Measurements from ENCODE around the gene KLK14. TPM values are rescaled to one million over a fixed set of nuclear protein-coding genes. Genes with fewer than 3 reads are reported as not detected.

KLK14 gene
- total and polyA plus RNA-seq, 2 of the 8 experiments (the other 6 are each of a cell fraction or from before 2014, with no cell fraction given) = 0.09 to 1.2 TPM

DNA sequence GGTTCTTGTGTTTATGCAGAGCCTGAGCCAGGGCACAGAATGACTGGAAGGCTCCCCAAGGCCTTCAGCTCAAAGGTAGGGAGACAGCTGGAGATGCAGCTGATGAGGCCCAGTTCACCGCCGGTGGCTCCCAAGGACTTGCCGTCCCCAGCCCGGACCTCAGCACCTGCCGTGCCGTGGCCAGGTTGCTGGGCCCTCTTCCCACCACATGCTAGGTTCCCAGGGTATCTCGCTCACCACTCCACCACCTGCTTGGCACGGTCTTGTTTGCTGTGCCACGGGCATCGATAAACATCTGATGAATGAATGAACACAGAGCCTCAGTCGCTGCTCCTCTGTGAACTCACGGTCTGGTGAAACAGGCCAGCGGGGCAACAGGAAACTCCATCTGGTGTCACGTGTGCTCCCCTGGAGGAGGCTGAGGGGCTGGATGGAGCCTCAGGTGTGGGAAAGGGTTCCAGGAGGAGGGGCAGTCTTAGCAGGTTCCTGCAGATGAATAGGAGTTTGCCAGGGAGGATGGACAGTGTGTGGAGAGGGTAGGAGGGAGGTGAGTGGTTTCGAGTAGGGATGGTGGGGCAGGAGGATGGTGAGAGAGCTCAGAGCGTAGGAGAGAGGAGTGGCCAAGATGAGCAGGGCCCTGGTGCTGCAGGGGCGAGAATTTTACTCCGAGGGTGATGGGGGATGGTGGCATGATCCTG lies 3.6 kb upstream of the KLK14 start:
- Histone ChIP-seq H2BK120ac (replicated peaks; ENCODE audit: low read depth, low read length) (no peak overlapping the region), H3K14ac (ENCODE audit: insufficient read length) (no peak overlapping the region), H3K27me3 (replicated peaks in 1 of 4; ENCODE audit: control insufficient read depth in 3 of 4, extremely low read depth in 1 of 4, insufficient read depth in 3 of 4, low read length in 3 of 4) (no peaks in the 10 kb centered on the region), H4K5ac (ENCODE audit: insufficient read length, low read depth, low read length) (peak overlapping the region; percentile 44), H3K23me2 (ENCODE audit: low read depth, low read length) (no peaks in the 10 kb centered on the region), H3K4me1 (replicated peaks in 1 of 4; ENCODE audit: control insufficient read depth in 3 of 4, insufficient read depth in 4 of 4, low read length in 3 of 4) (peaks cover 0 to 4% (median 2%) of the 10 kb centered on the region in 4 experiments; a peak in 2 of 7 replicates), H2BK12ac (ENCODE audit: low read depth, low read length) (peak overlapping the region; percentile 43; the same call in 1 of the 2 replicates), H3K79me2 (ENCODE audit: control insufficient read depth in 1 of 2, insufficient read depth in 2 of 2, low read length in 2 of 2) (no peaks in the 10 kb centered on the region), H2BK20ac (ENCODE audit: low read length) (no peak overlapping the region), H3K36me3 (ENCODE audit: control insufficient read depth in 2 of 4, insufficient read depth in 4 of 4, low read length in 3 of 4) (no peaks in the 10 kb centered on the region), H2AK5ac (ENCODE audit: low read depth, low read length) (peak overlapping the region; percentile 24; the same call in 1 of the 2 replicates), H3K9me3 (ENCODE audit: insufficient read depth in 2 of 2, low read depth in 1 of 2, low read length in 1 of 2) (no peaks in the 10 kb centered on the region), H3K4me2 (ENCODE audit: insufficient read depth in 1 of 2, low read depth in 2 of 2, low read length in 2 of 2) (no peak overlapping the region), H4K91ac (replicated peaks; ENCODE audit: insufficient read length, low read length) (no peak overlapping the region), H3K23ac (ENCODE audit: insufficient read length) (no peak overlapping the region), H2AFZ (ENCODE audit: low read length) (no peak overlapping the region; the same call in 1 of the 2 replicates), H3K4ac (replicated peaks; ENCODE audit: insufficient read length, low read depth, low read length) (peak overlapping the region; percentile 72), H2BK15ac (ENCODE audit: low read length) (peak overlapping the region; percentile 95; the same call in 1 of the 2 replicates), H3K79me1 (ENCODE audit: low read depth, low read length) (no peaks in the 10 kb centered on the region), H3K4me3 (ENCODE audit: extremely low read depth in 1 of 4, insufficient read depth in 2 of 4, low read depth in 3 of 4, low read length in 4 of 4) (no peak overlapping the region), H3K27ac (ENCODE audit: low read depth, low read length) (no peak overlapping the region), H3K9ac (replicated peaks in 1 of 4; ENCODE audit: extremely low read depth in 1 of 4, low read depth in 3 of 4, low read length in 3 of 4) (no peak overlapping the region; a peak in 2 of 7 replicates), H4K20me1 (replicated peaks in 1 of 2; ENCODE audit: control insufficient read depth in 1 of 2, insufficient read depth in 2 of 2, low read length in 2 of 2) (no peaks in the 10 kb centered on the region), H3K18ac (ENCODE audit: extremely low read depth, low read length) (no peak overlapping the region; the same call in 1 of the 2 replicates), H2BK5ac (ENCODE audit: low read depth, low read length) (no peak overlapping the region), H4K8ac (ENCODE audit: extremely low read depth, insufficient read depth, low read length) (no peak overlapping the region), H3K56ac (replicated peaks; ENCODE audit: insufficient read length, low read depth, low read length) (no peak overlapping the region)
- WGBS, 2 experiments (ENCODE audit: extremely low coverage in 1 of 2, insufficient coverage in 1 of 2, insufficient read length in 1 of 2, insufficient replicate concordance in 2 of 2, low coverage in 1 of 2, low lambda C conversion rate in 2 of 2, missing lambda C conversion rate in 1 of 2) = 77 to 100% methylated on average over 2 to 18 of the region's 18 CpGs
- FAIRE-seq (no peak), DNase-seq (ENCODE audit: low read depth in 1 of 2, low spot score in 2 of 2) (no peak)
- TF ChIP-seq TEAD4 (IDR thresholded peaks at IDR 0.05; ENCODE audit: low read depth, low read length) = no peak
- TF ChIP-seq SP4 (IDR thresholded peaks at IDR 0.05; ENCODE audit: low read length) = no peak
- TF ChIP-seq YY1 (IDR thresholded peaks at IDR 0.05; ENCODE audit: low read depth, low read length) = no peak
- no peak for TF ChIP-seq BACH1 (IDR thresholded peaks at IDR 0.05; ENCODE audit: low read length)
- no peak for TF ChIP-seq CBX5 (IDR thresholded peaks at IDR 0.05; ENCODE audit: low read depth, low read length)
- TF ChIP-seq HDAC6 (IDR thresholded peaks at IDR 0.05; ENCODE audit: low read depth, low read length) = no peak
- no peak for TF ChIP-seq ATF3 (IDR thresholded peaks at IDR 0.05; ENCODE audit: insufficient read depth, low read depth, low read length)
- TF ChIP-seq CREB1 (IDR thresholded peaks at IDR 0.05) = no peak
- TF ChIP-seq SIX5 (IDR thresholded peaks at IDR 0.05; ENCODE audit: low read depth, low read length) = no peak
- CTCF ChIA-PET (ENCODE audit: partially characterized antibody) = interaction anchor here (0.9 to 4.6 kb wide), 8 partner anchors 9 to 247 kb away, joined by 3 to 22 read pairs (median 4); no protein-coding TSS in a partner anchor
- POLR2A ChIA-PET (ENCODE audit: partially characterized antibody) = interaction anchor here (0.7 to 1.2 kb wide), 3 partner anchors 19 to 291 kb away, joined by 3 to 4 read pairs (median 3); no protein-coding TSS in a partner anchor
